HepG2 (cell line): Measurements from ENCODE around the gene MOK. TPM values are rescaled to one million over a fixed set of nuclear protein-coding genes. Genes with fewer than 3 reads are reported as not detected.

ENCODE experiments used
- ATF7-NPFF ChIP-seq: sonication (generic); formaldehyde crosslinking; IDR thresholded peaks from 2 replicates; pipeline ENCODE4 v1.8.1; 2023; ENCODE audit warnings: mild to moderate bottlenecking, low read depth, missing genetic modification reagents, moderate library complexity
- BORCS8-MEF2B ChIP-seq: sonication (generic); formaldehyde crosslinking; IDR thresholded peaks from 2 replicates; pipeline ENCODE4 v1.8.0; 2022; ENCODE audit warnings: mild to moderate bottlenecking, missing genetic modification reagents
- CTCF ChIP-seq: sonication (generic); formaldehyde crosslinking; IDR thresholded peaks from 2 replicates; pipeline ENCODE4 v1.5.0; 2020; ENCODE audit warnings: mild to moderate bottlenecking, missing genetic modification reagents, moderate library complexity
- HMG20A ChIP-seq: IDR thresholded peaks from 2 replicates; pipeline ENCODE4 v1.6.1; 2016; ENCODE audit warnings: borderline replicate concordance
- THAP9 ChIP-seq: sonication (generic); formaldehyde crosslinking; IDR thresholded peaks from 2 replicates; pipeline ENCODE4; 2020; ENCODE audit warnings: missing genetic modification reagents, mild to moderate bottlenecking, borderline replicate concordance
- ZNF280D ChIP-seq: sonication (generic); formaldehyde crosslinking; IDR thresholded peaks from 2 replicates; pipeline ENCODE4 v1.5.1; 2020; ENCODE audit warnings: mild to moderate bottlenecking, missing genetic modification reagents
- ZNF563 ChIP-seq: sonication (generic); formaldehyde crosslinking; IDR thresholded peaks from 2 replicates; pipeline ENCODE4 v1.8.0; 2022; ENCODE audit warnings: mild to moderate bottlenecking, moderate library complexity, missing genetic modification reagents
- polyA plus RNA-seq, 8 experiments: library from polyadenylated mRNA; depleted of rRNA in 3 of 8; stranded (reverse) in 7 of 8; unstranded in 1 of 8; fragments of >200 nt; fragmentation: Illumina TruSeq in 4 of 8; extraction: Trizol in 4 of 8; gene quantifications; 2 replicates each; pipeline versions ENCODE4 v1.2.1 to v1.2.3, GENCODE V29; 2011 to 2016; ENCODE audit warnings: low read depth in 4 of 8, missing spikeins in 1 of 8, mixed read lengths in 1 of 8; ENCODE audit not compliant: insufficient read depth in 1 of 8
- total RNA-seq, 5 experiments: library from RNA; depleted of rRNA; stranded (reverse); fragments of >200 nt; fragmentation: Illumina TruSeq; extraction: Trizol; gene quantifications; 2 replicates each; pipeline ENCODE4 v1.2.3, GENCODE V29; 2016; ENCODE audit warnings: low read depth in 1 of 5

Gene MOK
- total and polyA plus RNA-seq, 2 of the 13 experiments (the other 11 are each of a cell fraction or from before 2014, with no cell fraction given): 15.3 to 16.9 TPM

- TF ChIP-seq BORCS8-MEF2B (CRISPR knock-in tag) (peak; percentile 42; the same call in 1 of the 2 replicates), CTCF (no peak), HMG20A (no peak), ZNF563 (CRISPR knock-in tag) (0 out of 2 replicates have a peak, but pooled peaks have one; percentile 45), ZNF280D (CRISPR knock-in tag) (peak; percentile 56; the same call in 1 of the 2 replicates), ATF7-NPFF (CRISPR knock-in tag) (no peak), THAP9 (CRISPR knock-in tag) (peak; percentile 15; the same call in 1 of the 2 replicates)
- TF ChIP-seq, all 625 proteins: peak for 12
These were observed 70.4 kb downstream of the MOK start (continued) for GRCh38 chr14:102234331-102235264.
